AG04449 (cell line): ENCODE data around the gene TTLL9.

ENCODE experiments used
- CTCF ChIA-PET: fragments of 350-600 bp; formaldehyde crosslinking; extraction: SDS; loops from one replicate; lab custom pipeline; 2021; ENCODE audit warnings: antibody characterized with exemption; lab: Yijun Ruan, JAX
- POLR2A ChIA-PET: fragments of 400-600, 350-600 bp; formaldehyde crosslinking; extraction: SDS; loops from one replicate; lab custom pipeline; 2020; ENCODE audit warnings: antibody characterized with exemption, inconsistent platforms; lab: Yijun Ruan, JAX
- DNase-seq: peaks from one replicate; pipeline ENCODE4 v3.0.0-alpha.2; 2010; ENCODE audit warnings: low read depth, low spot score
- H3K4me3 ChIP-seq: 2 replicates; pipeline ENCODE4 v1.5.1; 2011; ENCODE audit warnings: low read depth, mild to moderate bottlenecking, control low read depth, low read length
- CTCF ChIP-seq: IDR thresholded peaks from one replicate; pipeline ENCODE4 v1.5.1; 2011; ENCODE audit warnings: mild to moderate bottlenecking, moderate library complexity, low read length, control low read depth, inconsistent platforms; ENCODE audit not compliant: insufficient read depth; ENCODE audit errors: missing control alignments

Gene TTLL9

GRCh38 chr20:31907046-31907445 lies 36.6 kb downstream of the TTLL9 start:
- CTCF ChIA-PET, result interaction anchor here (0.6 kb wide), 1 partner anchor 202 kb away, joined by 3 read pairs; no protein-coding TSS in a partner anchor
- DNase-seq, result no peak
- no peak for TF ChIP-seq CTCF
- no peak overlapping the region for H3K4me3 ChIP-seq
- POLR2A ChIA-PET, result no interaction called here

- no peak for DNase-seq
- POLR2A ChIA-PET, result no interaction called here
- CTCF ChIA-PET, result no interaction called here
- no peak overlapping the region for H3K4me3 ChIP-seq
- no peak for TF ChIP-seq CTCF
Measured at GRCh38 chr20:31908016-31908415, 37.6 kb downstream of the TTLL9 start.

- TF ChIP-seq CTCF, result no peak
- ChIA-PET POLR2A (no interaction called here), CTCF (no interaction called here)
- DNase-seq, result no peak
- H3K4me3 ChIP-seq, result no peak overlapping the region
Measured at GRCh38 chr20:31908424-31908823, 38.0 kb downstream of the TTLL9 start.

- TF ChIP-seq CTCF, result no peak
- CTCF ChIA-PET, result interaction anchor here (1.2 kb wide), 1 partner anchor 55 kb away, joined by 4 read pairs; no protein-coding TSS in a partner anchor
- no peak overlapping the region for H3K4me3 ChIP-seq
- POLR2A ChIA-PET, result no interaction called here
- no peak for DNase-seq
Measured at GRCh38 chr20:31909253-31910070, 39.0 kb downstream of the TTLL9 start.

- DNase-seq, result no peak
- TF ChIP-seq CTCF, result no peak
- ChIA-PET POLR2A (no interaction called here), CTCF (interaction anchor here (1.2 to 1.3 kb wide), 2 partner anchors 42 to 56 kb away, joined by 3 to 4 read pairs; partner anchors contain the start of gene PDRG1)
- no peak overlapping the region for H3K4me3 ChIP-seq
Measured at GRCh38 chr20:31910071-31910803, 39.8 kb downstream of the TTLL9 start.
